HL-60 (cell line): Measurements from ENCODE around the gene CALM1.

ENCODE experiments used
- POLR2AphosphoS5 ChIP-seq: IDR thresholded peaks from 2 replicates; pipeline ENCODE4 v1.6.1; 2012; ENCODE audit warnings: low read depth
- SPI1 ChIP-seq: IDR thresholded peaks from 2 replicates; pipeline ENCODE4 v1.6.1; 2012; ENCODE audit warnings: low read depth, mild to moderate bottlenecking, borderline replicate concordance
- TF ChIP-seq, protein P1 (sequence below): IDR thresholded peaks from one replicate; pipeline ENCODE4 v1.5.1; 2011; ENCODE audit warnings: low read length, control low read depth, inconsistent platforms; ENCODE audit not compliant: insufficient read depth

DNA sequence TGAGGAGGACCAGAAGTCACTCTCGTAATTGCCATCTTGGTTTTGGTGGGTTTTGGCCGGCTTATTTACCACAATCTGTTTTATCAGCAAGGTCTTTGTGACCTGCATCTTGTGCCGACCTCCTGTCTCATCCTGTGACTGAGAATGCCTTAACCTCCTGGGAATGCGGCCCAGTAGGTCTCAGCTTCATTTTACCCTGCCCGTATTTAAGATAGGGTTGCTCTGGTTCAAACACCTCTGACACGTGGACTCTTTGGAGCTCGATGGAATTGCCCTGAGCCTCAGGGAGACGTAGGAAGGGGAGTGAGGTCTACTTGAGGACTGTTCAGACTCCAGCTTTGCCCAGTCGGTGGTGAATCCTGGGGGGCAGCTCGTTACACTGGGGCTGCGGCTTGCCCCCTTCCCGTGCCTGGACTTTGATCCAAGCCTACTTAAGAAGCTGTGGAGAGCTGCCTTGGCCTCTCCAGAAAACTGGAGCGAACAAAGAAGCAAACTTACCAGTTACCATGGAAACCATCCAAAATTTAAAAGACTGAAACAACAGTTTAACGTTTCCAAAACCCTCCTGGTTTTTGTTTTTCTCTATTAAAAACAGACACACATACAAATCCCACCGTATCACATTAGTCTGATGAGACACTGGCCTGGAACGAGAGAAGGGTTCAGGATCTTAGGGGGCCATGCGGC, 28.0 kb downstream of the CALM1 start:
- TF ChIP-seq, protein P1, sequence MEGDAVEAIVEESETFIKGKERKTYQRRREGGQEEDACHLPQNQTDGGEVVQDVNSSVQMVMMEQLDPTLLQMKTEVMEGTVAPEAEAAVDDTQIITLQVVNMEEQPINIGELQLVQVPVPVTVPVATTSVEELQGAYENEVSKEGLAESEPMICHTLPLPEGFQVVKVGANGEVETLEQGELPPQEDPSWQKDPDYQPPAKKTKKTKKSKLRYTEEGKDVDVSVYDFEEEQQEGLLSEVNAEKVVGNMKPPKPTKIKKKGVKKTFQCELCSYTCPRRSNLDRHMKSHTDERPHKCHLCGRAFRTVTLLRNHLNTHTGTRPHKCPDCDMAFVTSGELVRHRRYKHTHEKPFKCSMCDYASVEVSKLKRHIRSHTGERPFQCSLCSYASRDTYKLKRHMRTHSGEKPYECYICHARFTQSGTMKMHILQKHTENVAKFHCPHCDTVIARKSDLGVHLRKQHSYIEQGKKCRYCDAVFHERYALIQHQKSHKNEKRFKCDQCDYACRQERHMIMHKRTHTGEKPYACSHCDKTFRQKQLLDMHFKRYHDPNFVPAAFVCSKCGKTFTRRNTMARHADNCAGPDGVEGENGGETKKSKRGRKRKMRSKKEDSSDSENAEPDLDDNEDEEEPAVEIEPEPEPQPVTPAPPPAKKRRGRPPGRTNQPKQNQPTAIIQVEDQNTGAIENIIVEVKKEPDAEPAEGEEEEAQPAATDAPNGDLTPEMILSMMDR: no peak
- TF ChIP-seq POLR2AphosphoS5 (no peak), SPI1 (no peak)
